Colonic mucosa (tissue), 4 donors: Measurements from ENCODE around the gene SLC9A6. TPM values are rescaled to one million over a fixed set of nuclear protein-coding genes. Genes with fewer than 3 reads are reported as not detected.

ENCODE experiments used
- DNase-seq: peaks from one replicate; pipeline ENCODE4 v3.0.0-alpha.2; 2020
- H3K27ac ChIP-seq: fragments of 200-600 bp; one replicate; pipeline ENCODE4 v1.8.0; 2021
- H3K27me3 ChIP-seq: fragments of 200-600 bp; one replicate; pipeline ENCODE4 v1.8.0; 2021
- H3K36me3 ChIP-seq: fragments of 200-600 bp; one replicate; pipeline ENCODE4 v1.8.0; 2021
- H3K4me1 ChIP-seq: fragments of 200-600 bp; one replicate; pipeline ENCODE4 v1.8.0; 2021; ENCODE audit warnings: mild to moderate bottlenecking
- H3K4me3 ChIP-seq: fragments of 200-600 bp; one replicate; pipeline ENCODE4 v1.8.0; 2021
- H3K9ac ChIP-seq, 2 donors: one replicate each; pipeline ENCODE4 v1.7.0; 2013; ENCODE audit warnings: control low read depth in 2 of 2, low read depth in 2 of 2, low read length in 2 of 2
- H3K9me3 ChIP-seq: fragments of 200-600 bp; one replicate; pipeline ENCODE4 v1.8.0; 2021
- intact Hi-C: fragments of 100-400 bp; cut with DNase I; formaldehyde crosslinking; loops from one replicate; pipeline ENCODE4 v1.14.1; 2022
- total RNA-seq, 2 donors: library from RNA; stranded (reverse); fragmentation: NEBNext Ultra II Directional in 1 of 2; extraction: Animal tissue kit (Norgen Biotek cat#: 25700) in 1 of 2; gene quantifications; one replicate each; pipeline ENCODE4 v1.2.1, GENCODE V29; 2021
- TF ChIP-seq, protein P1 (sequence below): fragments of 200-600 bp; IDR thresholded peaks from one replicate; pipeline ENCODE4 v1.8.0; 2022; ENCODE audit warnings: antibody characterized with exemption, mild to moderate bottlenecking
- donor health status: healthy.
- donor health status: DM: no; HTN: no; CAD: no.
- donor health status: DM: no; HTN: no; CAD: no.

SLC9A6 gene
- total RNA-seq, 2 donors from 2014 or later: 12.7 to 16.6 TPM

DNA sequence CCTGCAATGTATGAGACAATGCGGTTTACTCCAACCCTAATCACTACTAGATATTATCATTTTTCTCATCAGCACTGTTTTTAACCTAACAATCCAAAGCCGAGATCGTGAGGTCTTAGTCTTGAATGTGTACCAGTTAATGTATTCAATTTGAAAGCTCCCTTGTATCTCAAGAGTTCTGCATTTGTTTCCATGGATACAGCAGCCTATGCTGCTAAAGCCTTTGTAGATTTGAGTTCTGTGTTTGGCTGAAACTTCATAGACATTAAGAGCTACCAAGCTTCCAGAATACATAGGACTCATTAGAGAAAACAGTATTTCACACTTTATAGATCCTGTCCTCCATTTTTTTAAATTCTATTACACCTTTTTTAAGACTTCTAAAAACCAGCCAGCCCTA, 39.9 kb downstream of the SLC9A6 start:
- H3K4me3 ChIP-seq: no peak overlapping the region
- H3K4me1 ChIP-seq: no peaks in the 10 kb centered on the region
- H3K9me3 ChIP-seq: no peaks in the 10 kb centered on the region
- no peak for DNase-seq
- no peak overlapping the region for H3K27ac ChIP-seq
- no peaks in the 10 kb centered on the region for H3K27me3 ChIP-seq
- intact Hi-C loops: loop anchor here (5.0 to 10.0 kb wide), 4 partner anchors 137 to 670 kb away; no protein-coding TSS in a partner anchor
- H3K36me3 ChIP-seq: no peaks in the 10 kb centered on the region
- TF ChIP-seq, protein P1, sequence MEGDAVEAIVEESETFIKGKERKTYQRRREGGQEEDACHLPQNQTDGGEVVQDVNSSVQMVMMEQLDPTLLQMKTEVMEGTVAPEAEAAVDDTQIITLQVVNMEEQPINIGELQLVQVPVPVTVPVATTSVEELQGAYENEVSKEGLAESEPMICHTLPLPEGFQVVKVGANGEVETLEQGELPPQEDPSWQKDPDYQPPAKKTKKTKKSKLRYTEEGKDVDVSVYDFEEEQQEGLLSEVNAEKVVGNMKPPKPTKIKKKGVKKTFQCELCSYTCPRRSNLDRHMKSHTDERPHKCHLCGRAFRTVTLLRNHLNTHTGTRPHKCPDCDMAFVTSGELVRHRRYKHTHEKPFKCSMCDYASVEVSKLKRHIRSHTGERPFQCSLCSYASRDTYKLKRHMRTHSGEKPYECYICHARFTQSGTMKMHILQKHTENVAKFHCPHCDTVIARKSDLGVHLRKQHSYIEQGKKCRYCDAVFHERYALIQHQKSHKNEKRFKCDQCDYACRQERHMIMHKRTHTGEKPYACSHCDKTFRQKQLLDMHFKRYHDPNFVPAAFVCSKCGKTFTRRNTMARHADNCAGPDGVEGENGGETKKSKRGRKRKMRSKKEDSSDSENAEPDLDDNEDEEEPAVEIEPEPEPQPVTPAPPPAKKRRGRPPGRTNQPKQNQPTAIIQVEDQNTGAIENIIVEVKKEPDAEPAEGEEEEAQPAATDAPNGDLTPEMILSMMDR: no peak
- H3K9ac ChIP-seq: no peak overlapping the region

GRCh38 chrX:136028383-136028984, 43.2 kb downstream of the SLC9A6 start:
- no peak overlapping the region for H3K27ac ChIP-seq
- H3K4me1 ChIP-seq: no peaks in the 10 kb centered on the region
- DNase-seq: no peak
- H3K9me3 ChIP-seq: no peaks in the 10 kb centered on the region
- TF ChIP-seq, protein P1: peak; percentile 58
- H3K36me3 ChIP-seq: no peaks in the 10 kb centered on the region
- intact Hi-C loops: loop anchor here (5.0 to 10.0 kb wide), 4 partner anchors 134 to 666 kb away; no protein-coding TSS in a partner anchor
- H3K9ac ChIP-seq: no peak overlapping the region
- H3K4me3 ChIP-seq: no peak overlapping the region
- no peaks in the 10 kb centered on the region for H3K27me3 ChIP-seq

DNA sequence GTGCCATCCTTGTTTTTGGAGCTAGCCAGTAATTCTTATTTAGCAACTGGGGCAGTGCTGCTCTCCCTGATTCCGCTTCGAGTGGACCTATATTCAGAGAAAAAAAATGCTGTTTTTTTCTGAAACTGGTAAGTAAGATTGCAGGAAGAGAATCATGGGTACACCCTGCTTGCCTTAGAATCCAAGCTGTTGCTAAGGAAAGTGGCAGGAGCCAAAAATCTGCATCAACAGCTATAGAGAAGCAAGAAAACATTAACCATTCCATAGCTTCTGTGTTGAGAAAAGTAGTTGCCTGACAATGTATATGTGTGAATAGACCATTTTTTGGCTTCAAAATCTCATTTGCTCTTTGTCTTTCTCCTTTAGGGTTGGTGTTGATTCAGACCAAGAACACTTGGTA, 44.5 kb downstream of the SLC9A6 start:
- no peaks in the 10 kb centered on the region for H3K27me3 ChIP-seq
- H3K4me1 ChIP-seq: no peaks in the 10 kb centered on the region
- intact Hi-C loops: loop anchor here (5.0 to 10.0 kb wide), 4 partner anchors 133 to 665 kb away; no protein-coding TSS in a partner anchor
- no peaks in the 10 kb centered on the region for H3K9me3 ChIP-seq
- no peak overlapping the region for H3K4me3 ChIP-seq
- H3K27ac ChIP-seq: peak overlapping the region; percentile 30
- DNase-seq: no peak
- no peaks in the 10 kb centered on the region for H3K36me3 ChIP-seq
- H3K9ac ChIP-seq: no peak overlapping the region
- TF ChIP-seq, protein P1: no peak

- TF ChIP-seq, protein P1: no peak
- Histone ChIP-seq H3K9me3 (no peaks in the 10 kb centered on the region), H3K4me3 (no peak overlapping the region), H3K4me1 (no peaks in the 10 kb centered on the region), H3K27ac (peak overlapping the region; percentile 30), H3K36me3 (no peaks in the 10 kb centered on the region), H3K9ac (no peak overlapping the region), H3K27me3 (no peaks in the 10 kb centered on the region)
- peak; percentile 26 for DNase-seq
- intact Hi-C loops: no loop called here
These were observed 45.3 kb downstream of the SLC9A6 start for GRCh38 chrX:136030303-136031191.

- H3K4me3 ChIP-seq: no peak overlapping the region
- no peaks in the 10 kb centered on the region for H3K4me1 ChIP-seq
- no peak overlapping the region for H3K9ac ChIP-seq
- TF ChIP-seq, protein P1: no peak
- H3K27ac ChIP-seq: no peak overlapping the region
- no peaks in the 10 kb centered on the region for H3K27me3 ChIP-seq
- no peak for DNase-seq
- H3K36me3 ChIP-seq: no peaks in the 10 kb centered on the region
- no peaks in the 10 kb centered on the region for H3K9me3 ChIP-seq
- intact Hi-C loops: no loop called here
These were observed 46.4 kb downstream of the SLC9A6 start for GRCh38 chrX:136031626-136032025.
